ENCODE measurements around the gene CD101. TPM values are rescaled to one million over a fixed set of nuclear protein-coding genes. Genes with fewer than 3 reads are reported as not detected.

The CD101 gene
- total RNA-seq, 2 donors from 2014 or later, result 0.97 to 1.4 TPM

DNA sequence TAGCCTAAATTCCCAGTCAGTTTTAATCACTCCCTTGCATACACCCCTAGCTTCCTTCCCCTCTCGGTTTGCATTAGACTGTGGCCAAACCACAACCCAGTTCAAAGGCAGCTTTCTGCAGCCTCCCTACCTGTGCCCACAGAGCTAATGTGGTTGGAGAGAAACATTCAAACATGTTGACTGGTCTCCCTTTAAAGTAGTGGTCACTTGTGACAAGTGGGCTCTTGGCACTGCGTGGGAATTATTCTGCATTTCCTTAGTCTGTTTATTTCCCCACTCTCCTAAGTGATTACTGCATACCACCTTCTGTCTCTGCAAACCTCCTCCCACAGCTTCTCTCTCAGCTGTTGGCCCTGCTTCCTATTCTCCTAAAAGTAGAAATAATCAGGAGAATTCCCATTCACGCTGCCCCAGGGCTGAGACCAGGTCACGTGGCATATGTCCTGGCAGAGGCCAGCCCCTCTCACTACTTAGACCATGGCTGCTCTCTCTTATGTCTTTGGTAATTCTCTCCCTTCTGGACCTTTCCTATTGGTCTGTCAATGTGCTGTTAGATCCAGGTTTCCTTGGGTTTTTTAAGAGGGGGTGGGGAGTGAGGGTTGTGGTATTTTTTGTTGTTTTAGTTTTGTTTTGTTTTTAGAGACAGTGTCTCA, 38.4 kb upstream of the CD101 start:
- no peak overlapping the region for H3K27ac ChIP-seq (ENCODE audit: low read depth, low read length)
- H3K9ac ChIP-seq (ENCODE audit: extremely low read depth, low read length, poor library complexity, severe bottlenecking), result no peak overlapping the region
- DNase-seq, result no peak
- H3K9me3 ChIP-seq (ENCODE audit: control insufficient read depth, low read length), result no peaks in the 10 kb centered on the region
- H3K36me3 Mint-ChIP-seq (ENCODE audit: low read depth), result peaks cover 15% of the 10 kb centered on the region
- H3K36me3 ChIP-seq (ENCODE audit: control insufficient read depth, insufficient read depth, low read length), result peaks cover 31% of the 10 kb centered on the region
- no peak for TF ChIP-seq CTCF (conservative IDR thresholded peaks at IDR 0.05)
- no peak overlapping the region for H3K4me3 ChIP-seq (ENCODE audit: low read length)
- H3K4me3 Mint-ChIP-seq, result no peak overlapping the region
- no peaks in the 10 kb centered on the region for H3K9me3 Mint-ChIP-seq
- 80 to 94% methylated on average over 1 to 4 of the region's 4 CpGs for WGBS, 2 experiments (ENCODE audit: insufficient coverage in 1 of 2, insufficient read length in 1 of 2)
- H3K27me3 Mint-ChIP-seq (ENCODE audit: insufficient read depth), result no peaks in the 10 kb centered on the region
- H3K27me3 ChIP-seq (ENCODE audit: control insufficient read depth, insufficient read depth, low read length, poor library complexity, severe bottlenecking), result no peaks in the 10 kb centered on the region
- H3K27ac Mint-ChIP-seq, result no peak overlapping the region
- H3K4me1 ChIP-seq (ENCODE audit: control insufficient read depth, insufficient read depth, low read length), result no peaks in the 10 kb centered on the region
- H3K4me1 Mint-ChIP-seq, result no peaks in the 10 kb centered on the region

GRCh38 chr1:116966791-116967190, 34.8 kb upstream of the CD101 start:
- Histone ChIP-seq H3K9ac (ENCODE audit: extremely low read depth, low read length, poor library complexity, severe bottlenecking) (no peak overlapping the region), H3K4me3 (ENCODE audit: low read length) (no peak overlapping the region), H3K27me3 (ENCODE audit: control insufficient read depth, insufficient read depth, low read length, poor library complexity, severe bottlenecking) (no peaks in the 10 kb centered on the region), H3K36me3 (ENCODE audit: control insufficient read depth, insufficient read depth, low read length) (peaks cover 43% of the 10 kb centered on the region), H3K27ac (ENCODE audit: low read depth, low read length) (no peak overlapping the region), H3K9me3 (ENCODE audit: control insufficient read depth, low read length) (peaks cover 9% of the 10 kb centered on the region), H3K4me1 (ENCODE audit: control insufficient read depth, insufficient read depth, low read length) (no peaks in the 10 kb centered on the region)
- WGBS, 2 experiments (ENCODE audit: insufficient coverage in 1 of 2, insufficient read length in 1 of 2), result 97 to 100% methylated on average over 11 of the region's 11 CpGs
- TF ChIP-seq CTCF (conservative IDR thresholded peaks at IDR 0.05), result no peak
- DNase-seq, result no peak
- Mint-ChIP-seq H3K27me3 (ENCODE audit: insufficient read depth) (no peaks in the 10 kb centered on the region), H3K36me3 (ENCODE audit: low read depth) (peaks cover 26% of the 10 kb centered on the region), H3K4me3 (no peak overlapping the region), H3K27ac (no peak overlapping the region), H3K4me1 (no peaks in the 10 kb centered on the region), H3K9me3 (peaks cover 6% of the 10 kb centered on the region)

GRCh38 chr1:116968724-116969123, 32.8 kb upstream of the CD101 start:
- no peaks in the 10 kb centered on the region for H3K4me1 ChIP-seq (ENCODE audit: control insufficient read depth, insufficient read depth, low read length)
- DNase-seq, result no peak
- Mint-ChIP-seq H3K4me3 (no peak overlapping the region), H3K27ac (no peak overlapping the region), H3K27me3 (ENCODE audit: insufficient read depth) (no peaks in the 10 kb centered on the region), H3K4me1 (no peaks in the 10 kb centered on the region), H3K9me3 (peaks cover 15% of the 10 kb centered on the region), H3K36me3 (ENCODE audit: low read depth) (peaks cover 40% of the 10 kb centered on the region)
- H3K9me3 ChIP-seq (ENCODE audit: control insufficient read depth, low read length), result peaks cover 13% of the 10 kb centered on the region
- H3K36me3 ChIP-seq (ENCODE audit: control insufficient read depth, insufficient read depth, low read length), result peaks cover 41% of the 10 kb centered on the region
- no peaks in the 10 kb centered on the region for H3K27me3 ChIP-seq (ENCODE audit: control insufficient read depth, insufficient read depth, low read length, poor library complexity, severe bottlenecking)
- no peak overlapping the region for H3K4me3 ChIP-seq (ENCODE audit: low read length)
- H3K9ac ChIP-seq (ENCODE audit: extremely low read depth, low read length, poor library complexity, severe bottlenecking), result no peak overlapping the region
- TF ChIP-seq CTCF (conservative IDR thresholded peaks at IDR 0.05), result no peak
- 84 to 100% methylated on average over 2 to 3 of the region's 3 CpGs for WGBS, 2 experiments (ENCODE audit: insufficient coverage in 1 of 2, insufficient read length in 1 of 2)
- H3K27ac ChIP-seq (ENCODE audit: low read depth, low read length), result no peak overlapping the region
